ENCODE measurements around the gene TBX19.

- TF ChIP-seq CREB1 (IDR thresholded peaks at IDR 0.05; ENCODE audit: low read depth) (no peak), MAX (IDR thresholded peaks at IDR 0.05) (no peak), CEBPB (IDR thresholded peaks at IDR 0.05) (no peak)
Measured at GRCh38 chr1:168331569-168331968, 50.9 kb downstream of the TBX19 start.
